ENCODE results near the gene CYSLTR2. TPM values are rescaled to one million over a fixed set of nuclear protein-coding genes. Genes with fewer than 3 reads are reported as not detected.

Gene CYSLTR2, protein sequence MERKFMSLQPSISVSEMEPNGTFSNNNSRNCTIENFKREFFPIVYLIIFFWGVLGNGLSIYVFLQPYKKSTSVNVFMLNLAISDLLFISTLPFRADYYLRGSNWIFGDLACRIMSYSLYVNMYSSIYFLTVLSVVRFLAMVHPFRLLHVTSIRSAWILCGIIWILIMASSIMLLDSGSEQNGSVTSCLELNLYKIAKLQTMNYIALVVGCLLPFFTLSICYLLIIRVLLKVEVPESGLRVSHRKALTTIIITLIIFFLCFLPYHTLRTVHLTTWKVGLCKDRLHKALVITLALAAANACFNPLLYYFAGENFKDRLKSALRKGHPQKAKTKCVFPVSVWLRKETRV
- total RNA-seq (10 to 100 TPM in 2 of 9 donors, 1 to 10 TPM in 7; 3.8 to 11.5 (median 5.4) TPM), polyA plus RNA-seq (1 to 10 TPM; 1.8 to 6.1 TPM)
- long read RNA-seq, donor 1, partial matches to known transcripts, result 0 of 1 reads
- long read RNA-seq, donor 1, other reads (novel, unspliced or antisense), result 0 of 1 reads
- long read RNA-seq, donor 2, full-length matches to known transcripts, result 5 of 8 reads
- long read RNA-seq, donor 2, partial matches to known transcripts, result 0 of 8 reads
- long read RNA-seq, donor 2, other reads (novel, unspliced or antisense), result 3 of 8 reads
- long read RNA-seq, donor 3, partial matches to known transcripts, result 0 of 3 reads
- long read RNA-seq, donor 3, other reads (novel, unspliced or antisense), result 2 of 3 reads

DNA sequence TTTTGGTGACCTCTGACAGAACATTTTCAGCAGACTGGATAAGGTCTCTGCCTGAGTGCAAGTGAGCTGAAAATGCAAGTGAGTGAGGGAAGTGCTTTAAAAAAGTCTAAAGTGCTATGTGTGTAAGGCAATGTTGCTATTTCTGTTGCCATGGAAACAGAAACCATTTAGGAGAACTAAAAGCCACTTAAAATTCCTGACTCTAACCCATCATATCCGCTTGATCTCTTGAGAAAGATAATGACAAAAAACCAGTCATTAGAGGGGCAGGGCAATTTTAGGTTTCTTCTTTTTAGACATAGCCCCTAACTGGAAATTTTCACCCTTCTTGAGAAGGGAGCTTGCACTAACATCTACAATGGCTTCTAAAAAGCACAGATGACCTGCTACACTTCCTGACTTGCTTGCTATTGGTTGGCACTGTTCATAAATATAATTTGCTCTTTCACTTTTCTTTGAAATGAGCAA is at the start of gene CYSLTR2:
CYSLTR2 (plus strand) TSS at position 458 of the 468 bp plus-strand sequence. CDS start 52,889 bp downstream, outside the sequence.
- Histone ChIP-seq H3K36me3 (no peaks in the 10 kb centered on the region), H3K4me1 (peaks cover 0 to 53% (median 4%) of the 10 kb centered on the region in 12 donors), H3K27ac (peak within 1 kb of the TSS; percentile 26 to 86 (median 70)), H3K9me3 (no peaks in the 10 kb centered on the region), H3K4me3 (peak within 1 kb of the TSS in 10 of 12 donors; percentile 17 to 58 (median 48)), H3K27me3 (no peaks in the 10 kb centered on the region)
- TF ChIP-seq POLR2A (IDR thresholded peaks at IDR 0.05), result peak in 1 of 2 donors; percentile 17
- TF ChIP-seq, protein P1, sequence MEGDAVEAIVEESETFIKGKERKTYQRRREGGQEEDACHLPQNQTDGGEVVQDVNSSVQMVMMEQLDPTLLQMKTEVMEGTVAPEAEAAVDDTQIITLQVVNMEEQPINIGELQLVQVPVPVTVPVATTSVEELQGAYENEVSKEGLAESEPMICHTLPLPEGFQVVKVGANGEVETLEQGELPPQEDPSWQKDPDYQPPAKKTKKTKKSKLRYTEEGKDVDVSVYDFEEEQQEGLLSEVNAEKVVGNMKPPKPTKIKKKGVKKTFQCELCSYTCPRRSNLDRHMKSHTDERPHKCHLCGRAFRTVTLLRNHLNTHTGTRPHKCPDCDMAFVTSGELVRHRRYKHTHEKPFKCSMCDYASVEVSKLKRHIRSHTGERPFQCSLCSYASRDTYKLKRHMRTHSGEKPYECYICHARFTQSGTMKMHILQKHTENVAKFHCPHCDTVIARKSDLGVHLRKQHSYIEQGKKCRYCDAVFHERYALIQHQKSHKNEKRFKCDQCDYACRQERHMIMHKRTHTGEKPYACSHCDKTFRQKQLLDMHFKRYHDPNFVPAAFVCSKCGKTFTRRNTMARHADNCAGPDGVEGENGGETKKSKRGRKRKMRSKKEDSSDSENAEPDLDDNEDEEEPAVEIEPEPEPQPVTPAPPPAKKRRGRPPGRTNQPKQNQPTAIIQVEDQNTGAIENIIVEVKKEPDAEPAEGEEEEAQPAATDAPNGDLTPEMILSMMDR (IDR thresholded peaks at IDR 0.05), result no peak
- intact Hi-C loops (cut with DNase I), result loop anchor here in 1 of 10 donors (2.0 kb wide), 1 partner anchor 23 kb away; no protein-coding TSS in a partner anchor
- ATAC-seq (peak in 3 of 4 donors; percentile 57 to 76 (median 57)), DNase-seq (peak in 1 of 5 donors; percentile 21)
- 13 to 31% (median 17%) methylated on average over 1 of the region's 1 CpG for WGBS, 4 donors

DNA sequence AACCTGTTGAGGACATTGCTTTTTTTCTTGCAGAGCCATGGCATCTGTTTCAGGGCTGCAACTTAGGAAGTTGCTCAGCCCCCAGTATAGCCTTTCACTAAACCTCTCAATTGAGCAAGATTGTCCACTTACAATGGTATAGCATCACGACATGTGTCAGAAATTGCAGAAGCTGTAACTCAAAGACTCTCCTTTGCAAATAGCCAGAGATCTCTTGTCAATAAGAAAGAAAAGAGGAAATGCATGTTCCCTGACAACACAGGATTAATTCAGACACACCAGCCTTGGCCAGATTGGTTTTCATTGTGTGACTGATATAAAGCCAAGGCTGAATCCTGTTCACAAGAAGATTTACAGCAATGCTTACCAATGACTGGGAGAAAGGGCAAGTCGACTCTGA is 38.7 kb upstream of the CYSLTR2 start:
- ATAC-seq, result no peak
- H3K27ac ChIP-seq, result no peak overlapping the region
- no peak for TF ChIP-seq POLR2A (IDR thresholded peaks at IDR 0.05)
- TF ChIP-seq, protein P1 (IDR thresholded peaks at IDR 0.05), result no peak

DNA sequence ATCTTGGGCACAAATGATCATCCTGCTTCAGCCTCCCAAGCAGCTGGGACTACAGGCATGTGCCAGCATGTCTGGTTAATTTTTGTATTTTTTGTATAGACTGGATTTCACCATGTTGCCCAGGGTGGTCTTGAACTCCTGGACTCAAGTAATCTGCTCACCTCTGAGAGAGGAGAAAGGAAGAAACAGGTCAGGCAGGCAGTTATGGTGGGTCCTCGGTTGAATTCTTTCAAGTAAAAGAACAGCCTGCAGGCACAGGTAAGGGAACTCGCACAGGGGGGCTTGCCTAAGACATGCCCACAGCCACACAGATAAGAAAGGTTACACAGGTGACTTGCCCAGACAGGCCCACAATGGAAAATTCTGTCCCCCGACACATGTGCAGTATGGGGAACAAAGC is 34.8 kb upstream of the CYSLTR2 start:
- H3K36me3 ChIP-seq, result no peaks in the 10 kb centered on the region
- no peak overlapping the region for H3K4me3 ChIP-seq
- ATAC-seq (no peak), DNase-seq (no peak)
- TF ChIP-seq, protein P1 (IDR thresholded peaks at IDR 0.05), result no peak
- TF ChIP-seq POLR2A (IDR thresholded peaks at IDR 0.05), result no peak
- intact Hi-C loops (cut with DNase I), result loop anchor here in 1 of 10 donors (10.0 kb wide), 1 partner anchor 116 kb away; no protein-coding TSS in a partner anchor
- H3K9me3 ChIP-seq, result peaks cover 0 to 32% (median 5%) of the 10 kb centered on the region in 12 donors
- WGBS, 4 donors, result 86 to 100% (median 95%) methylated on average over 3 of the region's 3 CpGs
- peaks cover 0 to 2% (median 0%) of the 10 kb centered on the region in 12 donors for H3K4me1 ChIP-seq
- H3K27me3 ChIP-seq, result no peaks in the 10 kb centered on the region
- no peak overlapping the region for H3K27ac ChIP-seq

More for the DNA sequence above, 38.7 kb upstream of the CYSLTR2 start:
- Histone ChIP-seq H3K4me1 (no peaks in the 10 kb centered on the region), H3K27me3 (no peaks in the 10 kb centered on the region), H3K9me3 (peaks cover 0 to 11% (median 0%) of the 10 kb centered on the region in 12 donors), H3K4me3 (no peak overlapping the region), H3K36me3 (no peaks in the 10 kb centered on the region)
- WGBS, 4 donors, result 70 to 75% (median 72%) methylated on average over 2 of the region's 2 CpGs
- intact Hi-C loops (cut with DNase I), result loop anchor here in 1 of 10 donors (10.0 kb wide), 1 partner anchor 120 kb away; no protein-coding TSS in a partner anchor
- DNase-seq, result no peak
